Activated CD8-positive, alpha-beta memory T cell treated with anti-CD3 and anti-CD28 coated beads for 1 hour (primary cell): ENCODE data around the gene NAMPT.
"Not testable (repeated sequence)": the region's sequence is repeated elsewhere in the genome, so short reads cannot be mapped to it uniquely, and the experiment has no call there.

ENCODE experiments used
- DNase-seq, 2 donors: peaks; one replicate each; pipeline ENCODE4 v3.0.0-alpha.2; 2020; ENCODE audit warnings: low read depth in 1 of 2; ENCODE audit errors: extremely low read depth in 1 of 2

The NAMPT gene

DNA sequence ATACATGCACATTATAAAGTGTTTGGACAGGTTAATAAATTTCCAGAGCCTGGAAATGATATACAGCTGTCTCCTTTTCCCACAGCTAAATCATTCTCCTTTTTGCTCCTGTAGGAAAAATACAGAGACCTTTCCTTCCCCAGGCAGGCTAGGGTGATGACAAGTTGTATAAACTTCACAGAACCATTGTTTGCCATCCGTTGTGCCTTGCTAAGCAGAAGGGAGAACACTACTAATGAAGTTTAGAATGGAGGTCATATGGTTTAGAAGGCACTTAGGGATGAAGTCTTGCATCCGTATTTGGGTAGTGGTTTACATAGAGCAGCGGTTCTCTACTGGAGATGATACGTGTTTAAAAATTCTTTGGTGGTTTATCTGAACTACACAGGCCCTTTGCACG lies 46.0 kb downstream of the NAMPT start:
- no peak for DNase-seq

DNA sequence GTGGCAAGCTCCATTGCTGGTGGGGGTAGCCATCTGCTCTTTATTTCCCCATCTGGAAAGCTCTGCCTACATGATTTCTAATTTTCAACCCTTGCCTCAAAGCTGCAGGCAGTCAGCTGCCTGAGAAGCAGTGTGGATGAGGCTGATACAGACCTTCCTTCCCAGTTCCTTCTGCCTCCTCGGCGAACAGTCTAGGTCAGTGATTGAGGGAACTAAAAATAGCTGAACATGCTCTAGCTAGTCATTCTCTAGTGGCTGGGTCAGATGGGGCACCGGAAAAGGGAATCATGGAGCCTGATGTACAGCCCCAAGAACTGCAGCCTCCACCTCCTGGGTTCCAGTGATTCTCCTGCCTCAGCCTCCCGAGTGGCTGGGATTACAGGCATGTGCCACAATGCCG lies 48.7 kb downstream of the NAMPT start:
- no peak for DNase-seq

DNA sequence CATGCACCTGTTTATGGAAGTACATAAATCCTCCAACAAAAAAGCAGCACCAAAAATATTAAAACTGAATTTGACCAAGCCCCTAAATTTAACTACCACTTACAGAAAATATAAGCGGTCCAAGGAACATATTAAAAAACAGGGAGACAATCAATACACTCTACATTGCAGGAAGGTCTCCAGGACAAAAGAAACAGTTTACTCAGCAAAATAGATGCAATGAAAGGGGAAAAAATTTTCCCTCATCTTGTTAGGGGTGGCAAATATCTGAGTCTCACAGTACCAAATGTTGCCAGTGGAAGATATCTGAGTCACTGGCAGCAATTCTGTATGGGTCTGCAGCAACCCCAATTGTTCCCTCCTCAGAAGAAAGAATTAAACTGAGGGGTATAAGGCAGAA lies 50.4 kb downstream of the NAMPT start:
- DNase-seq, result no peak

DNA sequence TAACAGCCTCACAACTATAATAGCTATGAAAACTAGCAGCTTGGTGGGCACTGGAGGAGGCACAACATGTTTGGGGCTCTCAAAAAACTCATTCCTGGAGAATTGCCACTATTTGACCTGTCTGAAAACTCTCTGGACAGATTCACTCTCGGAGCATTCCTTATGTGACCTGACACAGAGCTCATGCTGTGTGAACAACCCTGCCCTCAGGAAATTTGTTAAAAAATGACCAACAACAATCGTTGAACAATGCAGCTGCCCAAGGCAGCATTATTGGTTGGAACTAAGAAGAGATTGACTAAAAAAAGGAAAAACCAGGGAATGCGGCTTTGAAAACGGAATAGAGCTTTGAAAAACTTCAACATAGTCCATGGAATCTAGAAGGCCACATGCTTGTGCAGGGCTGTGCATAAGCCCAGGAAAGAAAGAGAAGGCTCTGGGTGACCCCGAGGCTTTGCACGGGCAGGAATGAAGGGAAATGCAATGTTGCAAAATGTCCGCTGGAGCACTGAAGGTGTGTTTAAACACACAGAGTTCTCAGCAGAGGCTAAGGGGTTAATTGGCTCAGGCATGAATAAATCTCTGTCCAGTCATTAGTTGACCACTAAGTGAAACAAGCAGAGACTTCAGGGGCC lies 52.8 kb downstream of the NAMPT start:
- DNase-seq, result no peak

DNA sequence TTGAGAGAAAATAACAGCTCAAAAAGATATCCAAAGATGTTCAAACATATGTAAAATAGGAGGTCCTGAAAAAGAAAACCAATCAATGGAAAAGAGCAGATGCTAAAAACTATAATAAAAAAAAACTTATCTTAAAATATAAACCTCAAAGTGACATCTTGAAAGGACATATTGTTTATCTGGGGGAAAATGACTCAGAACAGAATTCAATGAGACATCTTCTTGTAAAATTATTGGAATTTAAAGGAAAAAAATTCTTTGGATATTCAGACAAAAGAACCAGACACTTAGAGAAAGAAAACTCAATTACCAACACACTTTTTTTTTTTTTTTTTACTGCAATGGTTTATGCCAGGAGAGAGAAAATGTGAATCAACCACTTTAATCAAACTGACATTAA lies 58.9 kb downstream of the NAMPT start:
- no peak for DNase-seq

DNA sequence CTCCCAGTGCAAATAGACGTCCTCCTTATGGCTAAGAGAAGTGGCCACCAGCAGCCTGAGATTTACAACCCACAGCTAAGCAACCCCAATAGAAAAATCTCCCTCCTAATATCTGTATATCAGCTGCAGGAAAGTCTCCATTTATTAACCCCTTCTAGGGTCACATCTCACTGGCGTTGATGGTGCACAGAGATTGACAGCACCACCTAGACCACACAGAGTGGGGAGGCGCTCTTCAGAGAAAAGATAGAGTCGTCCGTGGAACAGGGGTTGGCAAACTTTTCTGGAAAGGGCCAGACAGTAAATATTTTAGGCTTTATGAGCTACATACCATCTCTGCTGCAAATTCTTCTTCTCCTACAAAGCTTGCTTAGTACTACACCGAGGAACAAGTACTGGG lies 60.0 kb downstream of the NAMPT start:
- DNase-seq, result no peak

DNA sequence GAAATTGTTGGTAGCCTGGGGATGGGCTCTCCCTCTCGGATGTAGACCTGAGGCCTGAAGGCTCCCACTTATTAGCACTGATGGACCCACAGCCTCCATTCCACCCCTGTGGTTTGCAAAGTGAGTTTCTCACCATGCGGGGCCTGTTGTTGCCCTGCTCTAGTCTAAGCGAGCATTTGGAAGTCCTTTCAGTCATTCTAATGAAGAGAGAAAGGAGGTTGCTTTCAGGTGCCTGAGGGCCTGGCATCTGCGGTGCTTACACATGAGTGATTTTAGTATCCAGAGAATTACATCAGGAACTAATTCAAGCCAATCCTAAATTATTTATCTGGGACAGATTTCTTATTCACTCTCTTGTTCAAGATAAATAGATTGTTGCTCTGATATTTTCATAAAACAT lies 61.6 kb downstream of the NAMPT start:
- no peak for DNase-seq

DNA sequence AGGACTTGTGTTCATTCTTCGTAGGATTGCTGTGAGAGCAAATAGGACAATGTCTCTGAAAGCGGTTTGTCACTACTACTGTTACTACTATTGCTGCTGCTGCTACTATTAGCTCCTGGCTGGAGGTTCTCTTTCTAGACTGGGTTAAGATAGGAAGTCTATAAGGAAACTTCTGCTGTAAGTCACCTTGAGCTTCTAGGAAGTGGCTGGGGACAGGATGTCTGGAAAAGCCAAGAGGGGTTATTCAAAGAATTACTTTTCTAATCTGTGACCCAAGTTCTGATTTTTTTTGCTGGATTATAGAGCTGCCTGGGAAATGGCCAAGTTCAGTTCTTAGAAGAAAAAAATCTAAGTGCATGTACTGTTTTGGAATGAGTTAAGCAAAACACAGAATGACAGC lies 62.2 kb downstream of the NAMPT start:
- no peak for DNase-seq

DNA sequence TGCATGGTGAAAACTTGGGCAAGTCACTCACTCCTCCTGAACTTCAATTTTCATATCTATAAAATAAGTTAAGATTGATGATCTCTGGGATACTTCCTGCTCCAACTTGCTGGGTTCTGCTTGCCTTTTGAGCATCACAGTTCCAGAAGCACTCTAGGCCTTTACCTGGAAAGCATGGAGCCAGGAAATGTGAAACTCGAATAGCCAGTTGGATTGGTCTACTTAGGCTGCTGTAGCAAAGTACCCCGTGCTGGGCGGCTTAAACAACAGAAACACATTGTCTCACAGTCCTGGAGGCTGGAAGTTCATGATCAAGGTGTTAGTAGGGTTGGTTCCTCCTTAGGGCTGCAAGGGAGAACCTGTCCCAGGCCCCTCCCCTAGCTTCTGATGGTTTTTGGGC lies 64.5 kb downstream of the NAMPT start:
- no peak for DNase-seq

DNA sequence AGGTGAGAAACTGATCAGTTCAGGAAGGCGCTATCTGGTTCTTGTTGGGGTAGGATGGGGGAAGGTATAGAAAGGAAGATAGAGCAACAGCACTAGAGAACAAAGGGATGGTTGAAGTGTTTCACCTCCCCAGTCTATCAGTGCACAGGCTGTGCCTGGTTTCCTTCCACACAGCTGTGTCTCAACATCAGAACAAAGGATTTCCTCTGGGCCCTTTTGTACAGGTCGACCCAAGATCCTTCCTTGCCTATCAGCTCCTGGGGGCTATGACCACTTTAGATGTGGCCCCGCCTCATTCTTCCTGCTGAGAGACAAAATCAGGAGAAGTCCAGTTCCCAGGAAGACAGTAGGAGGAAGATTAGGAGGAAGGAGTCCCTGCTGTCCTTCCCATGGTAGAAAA lies 65.6 kb downstream of the NAMPT start:
- DNase-seq, result no peak

DNA sequence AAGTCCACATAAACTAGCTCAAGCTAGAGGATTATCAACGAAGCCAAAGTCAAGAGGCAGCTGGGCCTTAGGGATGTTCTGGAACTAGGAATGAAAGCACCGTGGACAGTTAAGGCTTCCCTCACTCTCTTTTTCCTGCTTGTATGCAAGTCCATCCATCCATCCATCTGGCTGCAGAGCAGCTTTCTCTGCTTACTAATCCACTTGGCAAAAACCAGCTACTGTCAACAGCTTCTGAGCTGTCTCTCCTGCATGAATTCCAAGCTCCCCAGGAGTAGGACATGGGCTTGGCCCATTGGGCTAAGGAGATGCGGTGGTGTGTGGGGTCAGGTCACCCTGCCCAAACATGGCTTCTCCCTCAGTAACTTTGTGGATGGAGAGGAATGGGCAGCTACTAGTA lies 66.2 kb downstream of the NAMPT start:
- DNase-seq, result no peak

DNA sequence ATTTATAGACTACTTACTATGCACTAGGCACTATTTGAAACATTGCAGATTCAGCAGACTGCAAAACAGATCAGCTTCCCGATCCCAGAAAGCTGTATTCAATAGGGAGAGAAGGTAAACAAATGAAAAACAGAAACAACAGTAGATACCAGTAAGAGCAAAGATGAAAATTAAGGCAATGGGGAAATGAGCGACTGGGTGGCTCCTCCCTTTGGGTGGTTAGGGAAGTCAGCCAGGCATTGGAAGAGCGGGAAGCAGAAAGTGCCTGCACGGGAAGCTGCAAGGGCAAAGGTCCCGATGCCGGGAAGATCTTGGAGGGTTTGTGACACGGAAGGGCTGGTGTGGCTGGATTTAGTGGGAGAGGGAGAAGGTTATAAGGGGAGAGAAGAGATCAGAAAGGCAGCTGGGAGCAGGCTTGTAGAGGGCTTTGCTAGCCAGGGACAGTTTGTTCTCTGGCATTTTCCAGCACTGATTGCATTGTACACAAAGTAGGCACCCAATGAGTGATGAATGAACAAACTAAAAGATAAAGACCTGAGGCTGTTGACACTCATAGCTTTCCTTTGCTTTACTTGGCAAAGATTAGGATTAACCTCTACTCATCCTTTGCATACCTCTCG lies 67.8 kb downstream of the NAMPT start:
- DNase-seq, result no peak

DNA sequence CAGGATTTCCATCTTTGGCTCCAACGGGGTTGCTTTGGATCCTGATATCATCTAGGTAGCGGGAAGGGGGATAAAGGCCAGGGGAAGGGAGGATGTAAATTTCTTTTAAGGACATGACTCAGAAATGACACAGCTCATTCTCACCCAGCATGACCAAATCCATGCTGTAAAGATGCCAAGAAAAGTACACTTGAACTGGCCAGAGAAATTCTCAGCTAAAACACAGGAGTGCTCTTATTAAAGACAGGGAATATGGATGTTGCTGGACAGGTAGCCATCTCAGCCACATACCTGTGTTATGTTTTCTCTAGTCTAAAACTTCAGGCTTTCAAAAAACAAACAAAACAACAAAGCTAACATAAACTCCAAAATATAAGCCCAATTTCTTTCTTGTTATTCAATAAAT lies 68.3 kb downstream of the NAMPT start:
- DNase-seq, result no peak

DNA sequence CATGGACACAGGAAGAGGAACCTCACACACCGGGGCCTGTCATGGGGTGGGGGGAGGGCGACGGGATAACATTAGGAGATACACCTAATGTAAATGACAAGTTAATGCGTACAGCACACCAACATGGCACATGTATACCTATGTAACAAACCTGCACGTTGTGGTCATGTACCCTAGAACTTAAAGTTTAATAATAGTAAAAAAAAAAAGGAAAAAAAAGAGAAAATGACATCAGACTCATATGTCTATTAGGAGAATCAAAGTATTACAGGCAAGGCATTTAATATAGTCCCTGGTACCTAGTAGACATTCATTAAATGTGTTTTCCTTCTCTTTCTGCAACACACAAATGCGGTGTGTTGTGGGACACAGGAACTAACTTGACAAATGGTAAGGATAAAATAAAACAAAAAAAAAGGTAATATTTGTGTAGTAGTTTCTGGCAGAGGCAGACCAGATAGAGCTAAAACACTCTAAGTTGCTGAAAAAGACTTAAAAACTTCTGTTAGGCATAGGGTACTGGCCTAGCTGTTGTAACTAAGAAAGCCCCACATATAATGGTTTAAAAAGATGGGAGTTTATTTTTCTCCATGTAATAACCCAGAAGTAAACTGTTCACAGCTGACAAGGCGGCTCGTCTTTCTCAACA lies 68.8 kb downstream of the NAMPT start:
- DNase-seq, result no peak

DNA sequence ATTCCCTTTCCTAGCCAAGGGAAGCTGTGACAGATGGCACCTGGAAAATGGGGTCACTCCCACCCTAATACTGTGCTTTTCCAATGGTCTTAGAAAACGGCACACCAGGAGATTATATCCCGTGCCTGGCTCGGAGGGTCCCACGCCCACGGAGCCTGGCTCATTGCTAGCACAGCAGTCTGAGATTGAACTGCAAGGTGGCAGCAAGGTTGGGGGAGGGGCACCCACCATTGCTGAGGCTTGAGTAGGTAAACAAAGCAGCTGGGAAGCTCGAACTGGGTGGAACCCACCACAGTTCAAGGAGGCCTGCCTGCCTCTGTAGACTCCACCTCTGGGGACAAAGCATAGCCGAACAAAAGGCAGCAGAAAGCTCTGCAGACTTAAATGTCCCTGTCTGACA lies 75.8 kb downstream of the NAMPT start:
- not testable (repeated sequence) for DNase-seq

DNA sequence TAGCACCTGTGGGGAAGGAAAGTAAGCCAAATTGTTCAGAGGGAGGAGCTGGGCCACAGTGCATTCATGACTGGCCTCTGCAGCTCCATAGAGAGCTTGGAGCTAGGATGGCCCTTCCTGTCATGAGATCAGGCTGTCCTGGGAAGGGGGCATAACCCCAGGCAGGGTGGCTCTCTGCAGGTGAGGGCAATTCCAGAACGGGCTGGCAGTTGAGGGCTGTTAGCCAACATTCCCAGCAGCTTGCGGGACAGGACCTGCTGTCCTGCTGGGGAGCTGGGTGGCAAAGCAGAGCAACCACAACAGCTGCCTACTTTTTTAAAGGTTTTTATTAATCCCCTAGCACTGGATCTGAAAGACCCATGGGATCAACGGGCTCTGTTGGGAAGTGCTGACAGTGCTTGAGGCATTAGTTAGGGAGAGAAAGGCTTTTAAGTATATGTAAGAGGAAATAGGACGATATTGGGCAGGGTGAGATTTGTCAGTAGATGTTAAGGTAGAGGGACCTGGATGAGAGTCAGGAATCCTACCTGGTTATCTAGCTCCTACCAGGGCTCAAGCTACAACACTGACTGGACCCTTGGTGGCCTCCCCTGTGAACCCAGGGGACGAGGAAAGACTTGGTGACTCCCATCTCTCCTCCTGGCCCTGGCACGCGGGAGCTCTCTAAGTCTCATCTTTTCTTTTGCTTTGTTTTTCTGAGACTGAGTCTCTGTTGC lies 77.8 kb downstream of the NAMPT start:
- DNase-seq, result no peak

DNA sequence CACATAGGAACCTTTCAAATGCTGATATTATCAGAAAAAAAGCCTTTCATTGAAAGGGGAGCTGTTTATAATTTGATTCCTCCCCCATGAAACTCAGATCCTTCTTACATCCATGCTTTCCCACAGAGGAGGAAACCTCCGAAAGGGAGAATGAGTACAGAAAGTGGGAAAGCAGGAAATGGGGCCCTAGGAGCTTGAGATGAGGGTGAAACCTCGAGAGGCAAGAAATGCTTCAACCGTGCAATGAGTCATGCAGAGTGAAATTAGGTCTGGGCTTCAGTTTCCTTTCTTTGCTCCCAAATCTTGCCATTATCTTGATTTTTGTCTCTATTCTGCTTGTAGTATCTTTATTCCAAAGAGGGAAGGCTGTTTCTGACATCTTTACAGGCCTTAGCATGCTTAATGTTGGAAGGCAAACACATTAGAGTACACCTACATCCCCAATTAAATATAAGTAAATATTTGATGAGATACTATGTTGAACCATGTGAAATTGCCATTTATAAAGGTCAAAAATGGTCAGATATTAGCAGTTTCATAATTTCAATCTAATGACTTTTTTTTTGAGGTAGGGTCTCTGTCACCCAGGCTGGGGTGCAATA lies 79.1 kb downstream of the NAMPT start:
- no peak for DNase-seq

DNA sequence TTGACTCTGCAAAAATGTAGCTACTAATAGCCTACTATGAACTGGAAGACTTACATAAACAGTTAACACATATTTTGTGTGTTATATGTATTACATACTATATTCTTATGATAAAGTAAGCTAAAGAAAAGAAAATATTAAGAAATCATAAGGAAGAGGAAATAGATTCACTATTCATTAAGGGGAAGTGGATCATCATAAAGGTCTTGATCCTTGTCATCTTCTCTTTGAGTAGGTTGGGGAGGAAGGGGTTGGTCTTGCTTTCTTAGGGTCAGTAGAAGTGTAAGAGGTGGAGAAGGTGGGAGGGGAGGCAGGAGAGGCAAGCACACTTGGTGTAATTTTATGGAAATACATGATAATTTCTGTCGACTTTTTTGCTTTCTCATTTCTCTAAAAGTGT lies 81.3 kb downstream of the NAMPT start:
- DNase-seq, result no peak

DNA sequence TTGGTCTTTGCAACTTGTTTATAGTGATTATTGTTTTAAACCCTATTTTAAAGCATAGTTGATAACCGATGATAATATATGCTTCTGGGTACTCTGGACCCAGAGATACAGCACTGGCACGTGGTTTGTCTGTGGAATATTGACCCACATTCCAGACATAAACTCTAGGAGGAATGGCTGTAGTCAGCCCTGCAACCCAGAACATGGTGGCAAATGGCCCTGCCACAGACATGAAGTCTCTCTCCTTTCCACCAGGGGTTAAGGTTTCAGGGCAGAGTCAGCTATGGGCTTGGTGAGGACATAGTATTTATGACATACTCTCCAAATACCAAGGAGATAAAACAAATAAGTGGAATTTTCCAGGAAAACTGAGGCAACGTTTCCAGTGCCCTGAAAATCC lies 83.6 kb downstream of the NAMPT start:
- no peak for DNase-seq

DNA sequence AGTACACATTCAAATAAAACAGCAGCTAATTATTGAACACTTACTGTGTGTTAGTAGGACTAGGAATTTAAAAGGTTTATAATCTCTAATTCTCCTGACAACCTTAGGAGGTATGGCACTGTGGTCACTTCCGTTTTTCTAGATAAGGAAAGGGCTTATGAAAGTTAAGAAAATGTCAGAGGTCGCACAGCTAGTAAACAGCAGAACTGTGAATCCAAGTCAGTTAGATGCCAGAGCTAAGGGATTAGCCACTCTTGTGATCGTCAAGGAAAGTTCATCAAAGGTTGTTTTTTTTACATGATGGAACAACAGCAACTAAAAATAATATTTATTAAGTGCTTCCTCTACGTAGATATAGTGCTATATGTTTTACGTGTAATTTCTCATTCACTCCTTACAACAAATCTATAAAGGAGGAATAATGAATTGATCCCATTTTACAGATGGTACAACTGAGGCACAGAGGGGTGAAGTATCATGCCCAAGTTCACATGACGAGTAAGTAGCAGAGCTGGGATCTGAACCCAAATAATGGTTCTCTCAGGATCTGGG lies 84.9 kb downstream of the NAMPT start:
- no peak for DNase-seq

DNA sequence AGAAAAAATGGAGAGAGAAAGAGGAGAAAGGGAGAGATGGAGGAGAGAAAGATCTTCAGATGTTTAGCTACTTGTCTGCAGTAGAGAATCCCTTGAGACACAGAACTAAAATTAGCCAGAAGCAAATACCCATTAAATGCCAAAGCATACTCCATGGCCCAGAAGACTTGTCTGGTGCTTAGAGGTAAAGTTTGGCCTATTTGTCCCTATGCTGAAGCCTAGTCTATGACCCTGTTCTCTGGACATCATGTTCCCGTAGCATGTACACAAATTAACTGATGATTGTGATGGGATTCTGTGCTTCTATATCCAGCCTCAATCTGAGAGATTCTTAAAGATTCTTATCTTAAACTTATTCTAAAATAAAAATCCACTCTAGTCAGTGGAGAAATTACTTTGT lies 85.8 kb downstream of the NAMPT start:
- DNase-seq, result no peak
